ENCODE data around the gene CHIT1. TPM values are rescaled to one million over a fixed set of nuclear protein-coding genes. Genes with fewer than 3 reads are reported as not detected.

Gene CHIT1
- total and polyA plus RNA-seq, 2 of the 8 experiments (the other 6 are each of a cell fraction or from before 2014, with no cell fraction given): not detected

DNA sequence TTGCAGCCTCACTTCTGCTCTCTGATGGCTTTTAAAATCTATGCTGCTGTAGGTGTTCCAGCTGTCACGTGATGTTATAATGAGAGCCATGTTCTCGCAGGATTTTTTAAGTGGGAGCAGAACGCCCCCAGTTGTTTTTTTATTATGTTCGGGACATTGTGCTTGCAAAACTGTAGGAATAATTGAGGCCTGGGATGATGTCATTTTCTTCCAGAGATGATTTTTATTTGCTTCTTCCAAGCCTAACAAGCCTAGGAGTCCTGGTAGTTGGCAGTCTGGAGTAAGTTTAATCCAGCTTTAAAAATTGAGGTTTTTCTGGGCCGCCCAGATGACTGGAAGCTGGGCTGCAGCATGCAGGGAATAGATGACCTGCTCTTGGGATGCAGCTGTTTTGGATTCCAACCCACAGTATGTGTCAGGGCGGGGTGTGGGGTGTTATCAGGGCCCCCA is 34.6 kb upstream of the CHIT1 start (continued):
- no peak for TF ChIP-seq CTCF (IDR thresholded peaks at IDR 0.05; ENCODE audit: control extremely low read depth in 1 of 3, insufficient read depth in 1 of 3, low read depth in 1 of 3, low read length in 3 of 3)

All from H1 (cell line).